A673 (cell line): ENCODE measurements around the gene SLC7A1.

Experiments used
- CTCF ChIP-seq: fragments of 300-800, 200-600 bp; sonication (generic); conservative IDR thresholded peaks from 2 replicates; pipeline ENCODE4 v1.5.1; 2017; ENCODE audit warnings: low read depth, mild to moderate bottlenecking, antibody characterized with exemption, low read length, moderate library complexity, mixed read lengths
- EZH2 ChIP-seq: fragments of 200-600 bp; sonication (generic); IDR thresholded peaks from 2 replicates; pipeline ENCODE4 v1.6.1; 2017; ENCODE audit warnings: borderline replicate concordance, low read depth, mild to moderate bottlenecking, mixed read lengths, antibody characterized with exemption, low read length; ENCODE audit not compliant: poor library complexity, severe bottlenecking

GRCh38 chr13:29539856-29540255 lies 55.6 kb downstream of the SLC7A1 start:
- TF ChIP-seq CTCF: no peak
- no peak for TF ChIP-seq EZH2
